DMS153 treated with DMSO at 0.1 percent for 48 hours (cell line): Measurements from ENCODE around the gene BTBD9.
"Not testable (repeated sequence)": the region's sequence is repeated elsewhere in the genome, so short reads cannot be mapped to it uniquely, and the experiment has no call there.

ENCODE experiments used
- DNase-seq: peaks from one replicate; lab custom pipeline; 2025; ENCODE audit not compliant: unreplicated experiment; lab: John Stamatoyannopoulos, UW

Gene BTBD9

GRCh38 chr6:38435330-38435729 is 204.4 kb downstream of the BTBD9 start:
- no peak for DNase-seq

DNA sequence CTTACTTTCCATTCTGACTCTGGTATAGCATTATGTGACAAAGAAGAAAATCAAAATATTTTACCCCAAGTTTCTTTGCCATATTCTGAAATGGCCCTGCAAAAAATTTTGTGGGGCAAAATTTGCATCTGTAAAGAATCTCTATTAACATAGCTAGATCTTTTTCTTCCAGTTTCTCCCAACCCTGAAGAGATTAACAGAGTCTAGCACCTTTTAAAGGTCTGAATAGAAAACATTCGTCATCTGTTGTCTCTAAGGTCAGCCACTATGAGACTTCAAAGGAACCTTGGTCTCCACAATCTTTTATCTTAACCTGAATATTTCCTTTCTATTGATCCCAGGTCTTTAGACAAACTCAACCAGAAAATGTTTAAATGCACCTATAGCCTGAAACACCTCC is 205.7 kb downstream of the BTBD9 start:
- no peak for DNase-seq

DNA sequence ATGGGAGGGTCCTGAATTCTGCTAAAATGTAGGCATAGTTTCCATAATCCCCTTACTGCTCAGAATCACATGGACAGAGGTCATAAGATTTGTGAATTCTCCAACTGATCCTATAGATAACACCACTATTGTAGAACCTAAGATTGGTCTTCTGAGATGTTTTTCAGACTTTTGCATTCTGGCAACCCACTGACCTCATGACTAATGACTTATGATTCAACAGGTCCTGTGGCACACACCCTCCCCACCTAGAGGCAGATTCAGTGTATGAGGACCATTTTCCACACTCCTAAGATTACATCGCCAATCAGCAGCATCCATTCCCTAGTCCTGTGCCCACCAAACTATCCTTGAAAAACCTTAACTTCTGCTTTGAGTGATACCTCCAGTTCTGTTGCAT is 207.2 kb downstream of the BTBD9 start:
- DNase-seq: no peak

- DNase-seq: no peak
Measured at GRCh38 chr6:38432079-38432478, 207.7 kb downstream of the BTBD9 start.

- no peak for DNase-seq
Measured at GRCh38 chr6:38429546-38429945, 210.2 kb downstream of the BTBD9 start.

- no peak for DNase-seq
Measured at GRCh38 chr6:38427492-38428210, 212.1 kb downstream of the BTBD9 start.

DNA sequence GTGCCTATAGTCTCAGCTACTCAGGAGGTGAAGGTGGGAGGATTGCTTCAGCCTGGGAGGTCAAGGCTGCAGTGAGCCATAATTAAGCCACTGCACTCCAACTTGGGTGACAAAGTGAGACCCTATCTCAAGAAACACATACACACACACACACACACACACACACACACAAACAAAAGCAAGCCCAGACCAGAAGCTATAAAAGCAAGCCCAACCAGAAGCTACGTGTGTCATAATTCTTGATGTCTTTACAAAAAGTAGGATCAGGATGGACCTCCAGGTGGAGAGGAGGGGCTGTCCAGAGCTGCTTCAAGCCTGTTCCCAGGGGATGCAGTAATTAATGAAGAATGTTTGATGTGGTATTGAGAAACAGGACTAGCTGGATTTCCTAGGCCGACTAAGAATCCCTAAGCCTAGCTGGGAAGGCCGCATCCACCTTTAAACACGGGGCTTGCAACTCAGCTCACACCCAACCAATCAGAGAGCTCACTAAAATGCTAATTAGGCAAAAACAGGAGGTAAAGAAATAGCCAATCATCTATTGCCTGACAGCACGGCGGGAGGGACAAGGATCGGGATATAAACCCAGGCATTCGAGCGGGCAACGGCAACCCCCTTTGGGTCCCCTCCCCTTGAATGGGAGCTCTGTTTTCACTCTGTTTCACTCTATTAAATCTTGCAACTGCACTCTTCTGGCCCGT is 213.8 kb downstream of the BTBD9 start:
- not testable (repeated sequence) for DNase-seq

DNA sequence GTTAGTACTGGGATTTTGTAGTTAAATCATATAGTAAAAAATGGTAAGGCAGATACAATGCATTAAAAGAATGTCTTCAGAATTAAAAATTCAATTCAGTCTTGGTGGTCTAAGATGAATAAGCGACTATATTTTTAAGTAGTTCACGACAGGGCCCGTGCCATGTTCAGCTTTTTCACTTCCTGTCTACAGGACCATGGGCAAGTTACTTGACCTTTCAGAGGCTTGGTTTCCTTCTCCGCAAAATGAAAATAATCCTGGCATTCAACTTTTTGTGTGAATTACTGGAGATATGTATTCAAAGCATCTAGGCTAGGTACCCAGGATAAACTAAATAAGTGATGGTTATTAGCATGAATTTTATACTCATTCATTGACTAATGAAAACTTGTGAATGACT is 216.0 kb downstream of the BTBD9 start:
- no peak for DNase-seq

DNA sequence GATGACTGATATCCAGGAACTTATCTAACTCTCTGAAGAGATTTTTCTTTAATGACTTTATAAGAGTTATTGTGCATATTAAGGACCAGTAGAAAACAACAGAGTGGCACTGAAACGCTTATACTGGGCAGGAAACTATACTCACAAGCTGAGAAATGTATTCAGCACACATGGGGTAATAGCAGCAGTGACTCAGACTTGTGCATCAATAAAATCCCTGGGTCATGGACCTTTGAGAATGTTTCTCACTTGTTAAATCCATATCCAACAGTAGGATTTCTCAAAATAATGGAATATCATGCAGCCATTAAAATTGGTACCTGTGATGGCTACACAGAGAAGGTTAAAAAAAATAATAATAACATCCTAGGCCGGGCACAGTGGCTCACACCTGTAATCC is 219.5 kb downstream of the BTBD9 start:
- no peak for DNase-seq

- DNase-seq: no peak
Measured at GRCh38 chr6:38417521-38417920, 222.2 kb downstream of the BTBD9 start.

GRCh38 chr6:38415231-38416005 is 224.3 kb downstream of the BTBD9 start:
- DNase-seq: no peak

DNA sequence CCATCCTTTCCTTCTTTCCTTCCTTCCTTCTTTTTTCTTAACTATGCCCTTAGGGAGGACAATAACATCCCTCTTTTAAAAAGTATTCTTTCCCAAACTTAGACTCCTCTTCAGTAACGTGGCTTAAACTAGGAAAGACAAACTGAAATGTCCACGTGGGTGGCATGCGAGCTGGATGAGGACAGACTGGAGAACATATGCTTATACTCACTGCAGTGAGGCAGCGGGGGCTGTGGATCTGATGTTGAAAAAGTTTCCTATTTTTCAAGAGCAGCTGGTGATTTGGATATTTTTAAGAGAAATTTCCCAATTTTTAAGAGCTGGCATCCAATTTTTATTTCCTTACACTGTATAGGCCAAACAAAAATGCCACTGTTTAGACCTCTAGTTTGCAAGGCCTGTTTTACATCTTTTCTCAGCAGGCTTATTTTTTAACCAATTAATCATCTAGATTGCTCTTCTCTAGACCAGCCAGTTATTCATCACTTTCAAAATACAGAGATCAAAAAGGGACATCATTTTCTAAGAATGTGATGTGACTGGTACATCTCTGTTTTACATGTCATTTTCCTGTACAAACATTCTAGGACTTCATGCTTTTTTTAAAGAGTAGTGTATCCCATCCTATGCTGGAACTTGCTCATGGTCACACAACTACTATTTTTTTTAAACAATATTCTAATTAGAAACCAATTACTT is 226.5 kb downstream of the BTBD9 start:
- DNase-seq: no peak

GRCh38 chr6:38407192-38407591 is 232.5 kb downstream of the BTBD9 start:
- no peak for DNase-seq

- DNase-seq: no peak
Measured at GRCh38 chr6:38406096-38406495, 233.6 kb downstream of the BTBD9 start.

DNA sequence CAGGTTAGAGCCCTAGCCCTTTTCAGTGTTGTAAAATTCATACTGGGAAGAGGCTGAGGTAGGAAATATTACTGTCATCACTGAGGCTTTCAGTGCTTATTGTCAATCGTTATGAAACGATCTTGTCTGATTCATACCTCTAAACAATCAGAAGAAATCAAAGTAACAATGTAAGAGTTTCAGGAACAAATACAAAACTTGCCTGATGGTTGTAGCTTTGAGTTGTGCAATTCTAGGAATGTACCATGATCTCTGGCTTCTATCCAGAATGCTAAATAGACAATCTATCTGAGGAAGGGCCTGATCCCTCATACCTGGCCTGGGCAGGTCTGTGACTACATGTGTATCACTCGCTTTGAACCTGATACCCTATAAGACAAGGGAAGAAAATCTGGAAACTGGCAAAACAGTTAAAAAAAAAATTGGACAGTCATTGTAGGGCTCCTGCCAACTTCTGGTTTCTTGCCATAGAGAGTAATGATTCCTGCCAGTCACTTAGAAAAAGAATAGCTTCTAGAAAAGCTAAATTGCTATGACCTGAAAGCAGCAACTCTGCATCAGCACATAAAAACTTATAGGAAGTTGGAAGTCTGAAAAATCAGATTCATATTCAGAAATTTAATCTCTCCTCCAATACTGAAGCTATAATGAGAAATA is 234.7 kb downstream of the BTBD9 start:
- no peak for DNase-seq

GRCh38 chr6:38404355-38404754 is 235.4 kb downstream of the BTBD9 start:
- no peak for DNase-seq

- no peak for DNase-seq
Measured at GRCh38 chr6:38403548-38403947, 236.2 kb downstream of the BTBD9 start.

DNA sequence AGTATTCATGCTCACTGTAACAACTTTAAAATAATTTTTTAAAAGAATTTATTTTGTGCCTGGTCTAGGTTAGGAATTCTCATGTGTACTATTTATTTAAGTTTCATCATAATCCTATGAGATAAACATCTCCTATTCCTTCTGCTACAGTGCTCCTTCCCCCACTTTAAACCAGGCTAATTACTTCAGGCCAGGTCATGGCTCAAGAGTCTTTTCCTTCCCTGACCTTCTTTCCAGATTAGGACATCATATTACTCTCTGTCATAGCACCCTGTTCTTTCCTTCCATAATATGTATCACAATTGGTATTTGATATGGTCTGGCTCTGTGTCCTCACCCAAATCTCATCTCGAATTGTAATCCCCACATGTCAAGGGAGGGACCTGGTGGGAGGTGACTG is 239.0 kb downstream of the BTBD9 start:
- DNase-seq: no peak

DNA sequence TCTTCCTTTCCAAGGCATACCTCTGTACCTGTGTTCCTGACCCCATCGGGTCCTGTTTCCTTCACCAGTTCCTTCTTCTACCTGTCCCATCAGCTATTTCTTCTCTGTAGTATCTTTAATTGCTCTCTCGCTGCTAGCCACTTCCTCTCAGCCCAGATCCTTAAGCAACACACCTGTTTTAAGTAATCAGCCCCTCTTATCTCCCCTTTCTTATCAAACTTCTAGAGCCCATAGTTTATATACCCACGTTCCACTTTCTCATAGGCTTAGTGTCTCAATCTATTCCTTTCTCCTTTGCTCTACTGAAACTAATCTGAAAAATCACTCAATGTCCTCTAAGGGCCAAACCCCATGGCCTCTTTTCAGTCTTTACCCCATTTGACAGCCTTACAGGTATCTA is 239.6 kb downstream of the BTBD9 start:
- no peak for DNase-seq

GRCh38 chr6:38396209-38396608 is 243.5 kb downstream of the BTBD9 start:
- DNase-seq: no peak

GRCh38 chr6:38393986-38394385 is 245.7 kb downstream of the BTBD9 start:
- no peak for DNase-seq
